Stomach (tissue), 9 donors: ENCODE data around the gene PREPL. TPM values are rescaled to one million over a fixed set of nuclear protein-coding genes. Genes with fewer than 3 reads are reported as not detected.

Experiments used
- DNase-seq, 2 donors: peaks; one replicate each; pipeline versions ENCODE4 v3.0.0 to v3.0.0-alpha.2; 2013 to 2019
- H3K27ac ChIP-seq, 5 donors: fragments of 200-600 bp in 4 of 5; sonication (generic) in 4 of 5; one replicate each; pipeline ENCODE4 v1.5.1; 2013 to 2019; ENCODE audit warnings: mild to moderate bottlenecking in 1 of 5, moderate library complexity in 1 of 5
- H3K27me3 ChIP-seq, 3 donors: fragments of 200-600 bp; sonication (generic); one replicate each; pipeline ENCODE4 v1.5.1; 2017 to 2019; ENCODE audit warnings: mixed run types in 1 of 3
- H3K36me3 ChIP-seq, 4 donors: fragments of 200-600 bp; sonication (generic); 1 replicate in 3 of 4; 2 replicates in 1 of 4; pipeline ENCODE4 v1.5.1; 2016 to 2019
- H3K4me1 ChIP-seq, 4 donors: fragments of 200-600 bp; sonication (generic); one replicate each; pipeline ENCODE4 v1.5.1; 2016 to 2019
- H3K4me3 ChIP-seq, 4 donors: fragments of 200-600 bp; sonication (generic) in 3 of 4; one replicate each; pipeline ENCODE4 v1.5.1; 2016 to 2019; ENCODE audit warnings: mild to moderate bottlenecking in 1 of 4
- H3K9me3 ChIP-seq, 4 donors: fragments of 200-600 bp; sonication (generic); one replicate each; pipeline ENCODE4 v1.5.1; 2016 to 2019
- CTCF ChIP-seq, 7 experiments: fragments of 450-650 bp in 4 of 7; fragments of 200-600 bp in 3 of 7; sonication (generic) in 3 of 7; IDR thresholded peaks; one replicate each; pipeline ENCODE4 v1.5.1; 2016 to 2019; ENCODE audit warnings: antibody characterized with exemption in 7 of 7, control low read depth in 2 of 7, mild to moderate bottlenecking in 1 of 7
- EP300 ChIP-seq: sonication (generic); formaldehyde crosslinking; IDR thresholded peaks from one replicate; pipeline ENCODE4 v1.6.1; 2017; ENCODE audit warnings: antibody characterized with exemption
- POLR2A ChIP-seq, 4 donors: fragments of 450-650 bp; IDR thresholded peaks; one replicate each; pipeline ENCODE4 v1.6.1; 2016; ENCODE audit warnings: antibody characterized with exemption in 4 of 4, control low read depth in 2 of 4, mild to moderate bottlenecking in 1 of 4, moderate library complexity in 1 of 4
- POLR2AphosphoS5 ChIP-seq, 3 donors: sonication (generic); formaldehyde crosslinking; IDR thresholded peaks; one replicate each; pipeline ENCODE4 v1.6.1; 2016; ENCODE audit warnings: antibody characterized with exemption in 3 of 3
- WGBS, 5 donors: extraction: QIAGEN DNeasy Blood & Tissue Kit in 3 of 5; methylation state at CpG; one replicate each; pipeline versions ENCODE4 v1.1.5 to v1.1.7; 2013 to 2018; 5-methylcytosine and 5-hydroxymethylcytosine counted together
- intact Hi-C: fragments of 100-400 bp; cut with DNase I; formaldehyde crosslinking; loops from one replicate; pipeline ENCODE4 v1.15.1; 2023; ENCODE audit warnings: low total_unique reads
- polyA plus RNA-seq, 3 donors: library from polyadenylated mRNA; stranded (reverse); fragments of 200-250 nt; gene quantifications; one replicate each; pipeline ENCODE4 v1.2.3, GENCODE V29; 2013
- total RNA-seq, 5 donors: library from RNA; depleted of rRNA; stranded (reverse); fragments of >200 nt; gene quantifications; one replicate each; pipeline versions ENCODE4 v1.1.0 to v1.2.3, GENCODE V29; 2014 to 2016
- donor health status: healthy with polysubstance abuse.
- donor health status: Bipolar disorder and iron deficiency.
- donor health status: healthy.

Gene PREPL
- total and polyA plus RNA-seq, 8 donors: 8.1 to 65.0 (median 21.8) TPM

GRCh38 chr2:44273596-44273995 is 87.7 kb downstream of the PREPL start:
- TF ChIP-seq EP300: no peak
- TF ChIP-seq POLR2AphosphoS5 (IDR thresholded peaks at IDR 0.05): no peak
- TF ChIP-seq CTCF (IDR thresholded peaks at IDR 0.05): no peak
- TF ChIP-seq POLR2A (IDR thresholded peaks at IDR 0.05): no peak
- no peaks in the 10 kb centered on the region for H3K36me3 ChIP-seq

GRCh38 chr2:44273076-44273475 is 88.2 kb downstream of the PREPL start:
- H3K4me3 ChIP-seq: no peak overlapping the region
- no peak for DNase-seq
- H3K27ac ChIP-seq: no peak overlapping the region
- H3K36me3 ChIP-seq: no peaks in the 10 kb centered on the region
- WGBS, 5 donors: 71 to 83% (median 77%) methylated on average over 3 of the region's 3 CpGs
- intact Hi-C loops: no loop called here
- peaks cover 0 to 14% (median 7%) of the 10 kb centered on the region in 4 donors for H3K4me1 ChIP-seq
- no peaks in the 10 kb centered on the region for H3K27me3 ChIP-seq
- no peak for TF ChIP-seq POLR2A (IDR thresholded peaks at IDR 0.05)
- TF ChIP-seq POLR2AphosphoS5 (IDR thresholded peaks at IDR 0.05): no peak
- no peak for TF ChIP-seq CTCF (IDR thresholded peaks at IDR 0.05)
- TF ChIP-seq EP300: no peak
- H3K9me3 ChIP-seq: no peaks in the 10 kb centered on the region

More at GRCh38 chr2:44273596-44273995, 87.7 kb downstream of the PREPL start:
- H3K9me3 ChIP-seq: no peaks in the 10 kb centered on the region
- intact Hi-C loops: no loop called here
- H3K4me1 ChIP-seq: peaks cover 0 to 15% (median 7%) of the 10 kb centered on the region in 4 donors
- WGBS, 5 donors: 69 to 85% (median 82%) methylated on average over 2 of the region's 2 CpGs
- no peak overlapping the region for H3K27ac ChIP-seq
- no peak overlapping the region for H3K4me3 ChIP-seq
- no peak for DNase-seq
- no peaks in the 10 kb centered on the region for H3K27me3 ChIP-seq

GRCh38 chr2:44271296-44271695 is 90.0 kb downstream of the PREPL start:
- Histone ChIP-seq H3K36me3 (no peaks in the 10 kb centered on the region), H3K9me3 (no peaks in the 10 kb centered on the region), H3K27me3 (no peaks in the 10 kb centered on the region), H3K4me3 (no peak overlapping the region), H3K27ac (no peak overlapping the region), H3K4me1 (peaks cover 0 to 9% (median 2%) of the 10 kb centered on the region in 4 donors)
- DNase-seq: no peak
- intact Hi-C loops: no loop called here
- WGBS, 5 donors: 92 to 99% (median 97%) methylated on average over 7 of the region's 7 CpGs
- TF ChIP-seq POLR2A (IDR thresholded peaks at IDR 0.05) (no peak), EP300 (no peak), POLR2AphosphoS5 (IDR thresholded peaks at IDR 0.05) (no peak), CTCF (IDR thresholded peaks at IDR 0.05) (no peak)

GRCh38 chr2:44269831-44270230 is 91.5 kb downstream of the PREPL start:
- WGBS, 5 donors: 29 to 54% (median 37%) methylated on average over 1 of the region's 1 CpG
- no peak overlapping the region for H3K4me3 ChIP-seq
- no peak for TF ChIP-seq EP300
- no peak for TF ChIP-seq POLR2AphosphoS5 (IDR thresholded peaks at IDR 0.05)
- TF ChIP-seq CTCF (IDR thresholded peaks at IDR 0.05): no peak
- no peak for TF ChIP-seq POLR2A (IDR thresholded peaks at IDR 0.05)

More at GRCh38 chr2:44269831-44270230, 91.5 kb downstream of the PREPL start:
- intact Hi-C loops: no loop called here
- DNase-seq: no peak
- Histone ChIP-seq H3K4me1 (no peaks in the 10 kb centered on the region), H3K27ac (no peak overlapping the region), H3K27me3 (no peaks in the 10 kb centered on the region), H3K9me3 (no peaks in the 10 kb centered on the region), H3K36me3 (no peaks in the 10 kb centered on the region)
